AG09319 (cell line): ENCODE measurements around the gene TRERF1.
A peak's percentile ranks its signal among the peaks of the same experiment; 100 is the strongest.

Source experiments
- DNase-seq: peaks from one replicate; pipeline ENCODE4 v3.0.0-alpha.2; 2010; ENCODE audit warnings: low read depth; ENCODE audit errors: extremely low read depth
- CTCF ChIP-seq: IDR thresholded peaks from 2 replicates; pipeline ENCODE4 v1.5.1; 2011; ENCODE audit warnings: low read depth, mild to moderate bottlenecking, inconsistent platforms, low read length, moderate library complexity

Gene TRERF1

GRCh38 chr6:42190554-42191183 lies 261.1 kb downstream of the TRERF1 start:
- peak; percentile 19 for DNase-seq
- no peak for TF ChIP-seq CTCF

- DNase-seq: no peak
Observed at GRCh38 chr6:42188406-42188805, 263.3 kb downstream of the TRERF1 start.

GRCh38 chr6:42185597-42185996 lies 266.1 kb downstream of the TRERF1 start:
- TF ChIP-seq CTCF: no peak
- no peak for DNase-seq

More at GRCh38 chr6:42188406-42188805, 263.3 kb downstream of the TRERF1 start:
- no peak for TF ChIP-seq CTCF

GRCh38 chr6:42184475-42184874 lies 267.3 kb downstream of the TRERF1 start:
- no peak for TF ChIP-seq CTCF
- DNase-seq: no peak

- TF ChIP-seq CTCF: no peak
- DNase-seq: no peak
Observed at GRCh38 chr6:42182101-42182500, 269.6 kb downstream of the TRERF1 start.

- no peak for TF ChIP-seq CTCF
- DNase-seq: no peak
Observed at GRCh38 chr6:42179945-42180313, 271.8 kb downstream of the TRERF1 start.

- no peak for TF ChIP-seq CTCF
- no peak for DNase-seq
Observed at GRCh38 chr6:42179261-42179944, 272.3 kb downstream of the TRERF1 start.
